HepG2 (cell line): ENCODE measurements around the gene IGF2BP1. TPM values are rescaled to one million over a fixed set of nuclear protein-coding genes. Genes with fewer than 3 reads are reported as not detected.

Experiments
- MYC ChIP-seq: sonication (generic); formaldehyde crosslinking; IDR thresholded peaks from 2 replicates; pipeline ENCODE4 v1.9.0; 2021; ENCODE audit warnings: missing genetic modification reagents, borderline replicate concordance
- NFKBIZ ChIP-seq: IDR thresholded peaks from 2 replicates; pipeline ENCODE4 v1.6.1; 2018; ENCODE audit warnings: missing genetic modification reagents, missing compliant biosample characterization
- REXO4 ChIP-seq: sonication (generic); formaldehyde crosslinking; IDR thresholded peaks from 2 replicates; pipeline ENCODE4 v1.8.0; 2022; ENCODE audit warnings: missing genetic modification reagents, mild to moderate bottlenecking, borderline replicate concordance
- STAG1 ChIP-seq: sonication (generic); formaldehyde crosslinking; IDR thresholded peaks from 2 replicates; pipeline ENCODE4 v1.4.0; 2020; ENCODE audit warnings: missing genetic modification reagents
- XRCC5 ChIP-seq: fragments of 200-400 bp; formaldehyde crosslinking; optimal IDR thresholded peaks from 2 replicates; pipeline ENCODE3; 2017; ENCODE audit warnings: mild to moderate bottlenecking, low read length
- ZNF207 ChIP-seq: fragments of 450-650 bp; IDR thresholded peaks from 2 replicates; pipeline ENCODE4 v1.6.1; 2016; ENCODE audit warnings: antibody characterized with exemption, borderline replicate concordance
- ZNF326 ChIP-seq: sonication (generic); formaldehyde crosslinking; IDR thresholded peaks from 2 replicates; pipeline ENCODE4 v1.4.0; 2020; ENCODE audit warnings: missing genetic modification reagents, borderline replicate concordance
- polyA plus RNA-seq, 8 experiments: library from polyadenylated mRNA; depleted of rRNA in 3 of 8; stranded (reverse) in 7 of 8; unstranded in 1 of 8; fragments of >200 nt; fragmentation: Illumina TruSeq in 4 of 8; extraction: Trizol in 4 of 8; gene quantifications; 2 replicates each; pipeline versions ENCODE4 v1.2.1 to v1.2.3, GENCODE V29; 2011 to 2016; ENCODE audit warnings: low read depth in 4 of 8, missing spikeins in 1 of 8, mixed read lengths in 1 of 8; ENCODE audit not compliant: insufficient read depth in 1 of 8
- total RNA-seq, 5 experiments: library from RNA; depleted of rRNA; stranded (reverse); fragments of >200 nt; fragmentation: Illumina TruSeq; extraction: Trizol; gene quantifications; 2 replicates each; pipeline ENCODE4 v1.2.3, GENCODE V29; 2016; ENCODE audit warnings: low read depth in 1 of 5
- TF ChIP-seq, protein P1 (sequence below): sonication (generic); formaldehyde crosslinking; IDR thresholded peaks from 2 replicates; pipeline ENCODE4 v1.5.1; 2020; ENCODE audit warnings: mild to moderate bottlenecking, missing genetic modification reagents, moderate library complexity
- TF ChIP-seq, protein P2 (sequence below): sonication (generic); formaldehyde crosslinking; IDR thresholded peaks from 2 replicates; pipeline ENCODE4 v1.4.0; 2020; ENCODE audit warnings: missing genetic modification reagents
- TF ChIP-seq, protein P3 (sequence below): sonication (generic); formaldehyde crosslinking; IDR thresholded peaks from 2 replicates; pipeline ENCODE4 v1.4.0; 2020; ENCODE audit warnings: missing genetic modification reagents, borderline replicate concordance
- TF ChIP-seq, protein P4 (sequence below): sonication (generic); formaldehyde crosslinking; IDR thresholded peaks from 2 replicates; pipeline ENCODE4 v1.5.0; 2020; ENCODE audit warnings: missing genetic modification reagents
- TF ChIP-seq, protein P5 (sequence below): sonication (generic); formaldehyde crosslinking; IDR thresholded peaks from 2 replicates; pipeline ENCODE4 v1.5.0; 2020; ENCODE audit warnings: mild to moderate bottlenecking, missing genetic modification reagents
- TF ChIP-seq, protein P6 (sequence below): sonication (generic); formaldehyde crosslinking; IDR thresholded peaks from 2 replicates; pipeline ENCODE4 v1.4.0; 2020; ENCODE audit warnings: mild to moderate bottlenecking, missing genetic modification reagents

The IGF2BP1 gene
- total and polyA plus RNA-seq, 2 of the 13 experiments (the other 11 are each of a cell fraction or from before 2014, with no cell fraction given) = 29.7 to 75.1 TPM

DNA sequence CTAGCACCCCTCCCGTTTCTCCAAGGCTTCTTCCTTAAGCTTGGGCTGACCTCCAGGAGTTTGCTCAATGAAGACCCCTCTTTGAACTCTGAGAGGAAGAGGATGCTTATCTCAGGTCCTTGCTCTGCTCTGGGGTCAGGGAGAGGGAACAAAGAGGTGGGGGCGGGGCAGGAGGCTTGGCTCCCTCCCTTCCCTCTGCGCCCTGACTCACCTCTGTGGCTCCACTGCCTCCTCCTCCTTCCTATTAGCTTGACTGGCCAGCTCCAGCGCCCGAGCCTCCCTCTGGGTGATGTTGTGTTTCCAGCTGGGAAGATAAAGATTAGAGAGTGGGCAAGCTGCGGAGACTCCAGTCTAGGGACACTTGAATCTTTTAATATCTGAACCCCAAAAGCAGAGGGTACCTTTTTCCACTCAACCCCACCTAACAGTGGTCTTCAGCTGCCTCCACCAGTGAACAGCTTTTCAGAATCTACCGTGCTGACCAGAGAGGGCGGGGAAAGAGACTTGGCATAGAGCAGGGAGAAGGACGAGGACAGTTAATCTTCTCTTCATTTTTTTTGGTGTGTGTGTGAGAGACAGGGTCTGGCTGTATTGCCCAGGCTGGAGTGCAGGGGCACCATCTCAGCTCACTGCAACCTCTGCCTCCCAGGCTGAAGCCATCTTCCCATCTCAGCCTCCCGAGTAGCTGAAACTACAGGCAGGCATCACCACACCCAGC, 35.5 kb upstream of the IGF2BP1 start (continued):
- TF ChIP-seq, protein P1, sequence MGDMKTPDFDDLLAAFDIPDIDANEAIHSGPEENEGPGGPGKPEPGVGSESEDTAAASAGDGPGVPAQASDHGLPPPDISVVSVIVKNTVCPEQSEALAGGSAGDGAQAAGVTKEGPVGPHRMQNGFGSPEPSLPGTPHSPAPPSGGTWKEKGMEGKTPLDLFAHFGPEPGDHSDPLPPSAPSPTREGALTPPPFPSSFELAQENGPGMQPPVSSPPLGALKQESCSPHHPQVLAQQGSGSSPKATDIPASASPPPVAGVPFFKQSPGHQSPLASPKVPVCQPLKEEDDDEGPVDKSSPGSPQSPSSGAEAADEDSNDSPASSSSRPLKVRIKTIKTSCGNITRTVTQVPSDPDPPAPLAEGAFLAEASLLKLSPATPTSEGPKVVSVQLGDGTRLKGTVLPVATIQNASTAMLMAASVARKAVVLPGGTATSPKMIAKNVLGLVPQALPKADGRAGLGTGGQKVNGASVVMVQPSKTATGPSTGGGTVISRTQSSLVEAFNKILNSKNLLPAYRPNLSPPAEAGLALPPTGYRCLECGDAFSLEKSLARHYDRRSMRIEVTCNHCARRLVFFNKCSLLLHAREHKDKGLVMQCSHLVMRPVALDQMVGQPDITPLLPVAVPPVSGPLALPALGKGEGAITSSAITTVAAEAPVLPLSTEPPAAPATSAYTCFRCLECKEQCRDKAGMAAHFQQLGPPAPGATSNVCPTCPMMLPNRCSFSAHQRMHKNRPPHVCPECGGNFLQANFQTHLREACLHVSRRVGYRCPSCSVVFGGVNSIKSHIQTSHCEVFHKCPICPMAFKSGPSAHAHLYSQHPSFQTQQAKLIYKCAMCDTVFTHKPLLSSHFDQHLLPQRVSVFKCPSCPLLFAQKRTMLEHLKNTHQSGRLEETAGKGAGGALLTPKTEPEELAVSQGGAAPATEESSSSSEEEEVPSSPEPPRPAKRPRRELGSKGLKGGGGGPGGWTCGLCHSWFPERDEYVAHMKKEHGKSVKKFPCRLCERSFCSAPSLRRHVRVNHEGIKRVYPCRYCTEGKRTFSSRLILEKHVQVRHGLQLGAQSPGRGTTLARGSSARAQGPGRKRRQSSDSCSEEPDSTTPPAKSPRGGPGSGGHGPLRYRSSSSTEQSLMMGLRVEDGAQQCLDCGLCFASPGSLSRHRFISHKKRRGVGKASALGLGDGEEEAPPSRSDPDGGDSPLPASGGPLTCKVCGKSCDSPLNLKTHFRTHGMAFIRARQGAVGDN (CRISPR knock-in tag) = peak; percentile 35; the same call in 1 of the 2 replicates
- TF ChIP-seq, protein P2, sequence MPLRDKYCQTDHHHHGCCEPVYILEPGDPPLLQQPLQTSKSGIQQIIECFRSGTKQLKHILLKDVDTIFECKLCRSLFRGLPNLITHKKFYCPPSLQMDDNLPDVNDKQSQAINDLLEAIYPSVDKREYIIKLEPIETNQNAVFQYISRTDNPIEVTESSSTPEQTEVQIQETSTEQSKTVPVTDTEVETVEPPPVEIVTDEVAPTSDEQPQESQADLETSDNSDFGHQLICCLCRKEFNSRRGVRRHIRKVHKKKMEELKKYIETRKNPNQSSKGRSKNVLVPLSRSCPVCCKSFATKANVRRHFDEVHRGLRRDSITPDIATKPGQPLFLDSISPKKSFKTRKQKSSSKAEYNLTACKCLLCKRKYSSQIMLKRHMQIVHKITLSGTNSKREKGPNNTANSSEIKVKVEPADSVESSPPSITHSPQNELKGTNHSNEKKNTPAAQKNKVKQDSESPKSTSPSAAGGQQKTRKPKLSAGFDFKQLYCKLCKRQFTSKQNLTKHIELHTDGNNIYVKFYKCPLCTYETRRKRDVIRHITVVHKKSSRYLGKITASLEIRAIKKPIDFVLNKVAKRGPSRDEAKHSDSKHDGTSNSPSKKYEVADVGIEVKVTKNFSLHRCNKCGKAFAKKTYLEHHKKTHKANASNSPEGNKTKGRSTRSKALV = no peak
- TF ChIP-seq, protein P3, sequence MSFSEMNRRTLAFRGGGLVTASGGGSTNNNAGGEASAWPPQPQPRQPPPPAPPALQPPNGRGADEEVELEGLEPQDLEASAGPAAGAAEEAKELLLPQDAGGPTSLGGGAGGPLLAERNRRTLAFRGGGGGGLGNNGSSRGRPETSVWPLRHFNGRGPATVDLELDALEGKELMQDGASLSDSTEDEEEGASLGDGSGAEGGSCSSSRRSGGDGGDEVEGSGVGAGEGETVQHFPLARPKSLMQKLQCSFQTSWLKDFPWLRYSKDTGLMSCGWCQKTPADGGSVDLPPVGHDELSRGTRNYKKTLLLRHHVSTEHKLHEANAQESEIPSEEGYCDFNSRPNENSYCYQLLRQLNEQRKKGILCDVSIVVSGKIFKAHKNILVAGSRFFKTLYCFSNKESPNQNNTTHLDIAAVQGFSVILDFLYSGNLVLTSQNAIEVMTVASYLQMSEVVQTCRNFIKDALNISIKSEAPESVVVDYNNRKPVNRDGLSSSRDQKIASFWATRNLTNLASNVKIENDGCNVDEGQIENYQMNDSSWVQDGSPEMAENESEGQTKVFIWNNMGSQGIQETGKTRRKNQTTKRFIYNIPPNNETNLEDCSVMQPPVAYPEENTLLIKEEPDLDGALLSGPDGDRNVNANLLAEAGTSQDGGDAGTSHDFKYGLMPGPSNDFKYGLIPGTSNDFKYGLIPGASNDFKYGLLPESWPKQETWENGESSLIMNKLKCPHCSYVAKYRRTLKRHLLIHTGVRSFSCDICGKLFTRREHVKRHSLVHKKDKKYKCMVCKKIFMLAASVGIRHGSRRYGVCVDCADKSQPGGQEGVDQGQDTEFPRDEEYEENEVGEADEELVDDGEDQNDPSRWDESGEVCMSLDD (CRISPR knock-in tag) = no peak
- TF ChIP-seq STAG1 (CRISPR knock-in tag) (0 out of 2 replicates have a peak, but pooled peaks have one; percentile 12), REXO4 (no peak), XRCC5 (peak; percentile 52), NFKBIZ (CRISPR knock-in tag) (0 out of 2 replicates have a peak, but pooled peaks have one; percentile 20), MYC (peak; percentile 38; the same call in 1 of the 2 replicates), ZNF207 (no peak), ZNF326 (CRISPR knock-in tag) (no peak)
- TF ChIP-seq, protein P4, sequence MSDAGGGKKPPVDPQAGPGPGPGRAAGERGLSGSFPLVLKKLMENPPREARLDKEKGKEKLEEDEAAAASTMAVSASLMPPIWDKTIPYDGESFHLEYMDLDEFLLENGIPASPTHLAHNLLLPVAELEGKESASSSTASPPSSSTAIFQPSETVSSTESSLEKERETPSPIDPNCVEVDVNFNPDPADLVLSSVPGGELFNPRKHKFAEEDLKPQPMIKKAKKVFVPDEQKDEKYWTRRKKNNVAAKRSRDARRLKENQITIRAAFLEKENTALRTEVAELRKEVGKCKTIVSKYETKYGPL (CRISPR knock-in tag) = no peak
- TF ChIP-seq, protein P5, sequence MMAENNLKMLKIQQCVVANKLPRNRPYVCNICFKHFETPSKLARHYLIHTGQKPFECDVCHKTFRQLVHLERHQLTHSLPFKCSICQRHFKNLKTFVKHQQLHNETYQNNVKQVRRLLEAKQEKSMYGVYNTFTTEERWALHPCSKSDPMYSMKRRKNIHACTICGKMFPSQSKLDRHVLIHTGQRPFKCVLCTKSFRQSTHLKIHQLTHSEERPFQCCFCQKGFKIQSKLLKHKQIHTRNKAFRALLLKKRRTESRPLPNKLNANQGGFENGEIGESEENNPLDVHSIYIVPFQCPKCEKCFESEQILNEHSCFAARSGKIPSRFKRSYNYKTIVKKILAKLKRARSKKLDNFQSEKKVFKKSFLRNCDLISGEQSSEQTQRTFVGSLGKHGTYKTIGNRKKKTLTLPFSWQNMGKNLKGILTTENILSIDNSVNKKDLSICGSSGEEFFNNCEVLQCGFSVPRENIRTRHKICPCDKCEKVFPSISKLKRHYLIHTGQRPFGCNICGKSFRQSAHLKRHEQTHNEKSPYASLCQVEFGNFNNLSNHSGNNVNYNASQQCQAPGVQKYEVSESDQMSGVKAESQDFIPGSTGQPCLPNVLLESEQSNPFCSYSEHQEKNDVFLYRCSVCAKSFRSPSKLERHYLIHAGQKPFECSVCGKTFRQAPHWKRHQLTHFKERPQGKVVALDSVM = peak; percentile 50; the same call in 1 of the 2 replicates
- TF ChIP-seq, protein P6, sequence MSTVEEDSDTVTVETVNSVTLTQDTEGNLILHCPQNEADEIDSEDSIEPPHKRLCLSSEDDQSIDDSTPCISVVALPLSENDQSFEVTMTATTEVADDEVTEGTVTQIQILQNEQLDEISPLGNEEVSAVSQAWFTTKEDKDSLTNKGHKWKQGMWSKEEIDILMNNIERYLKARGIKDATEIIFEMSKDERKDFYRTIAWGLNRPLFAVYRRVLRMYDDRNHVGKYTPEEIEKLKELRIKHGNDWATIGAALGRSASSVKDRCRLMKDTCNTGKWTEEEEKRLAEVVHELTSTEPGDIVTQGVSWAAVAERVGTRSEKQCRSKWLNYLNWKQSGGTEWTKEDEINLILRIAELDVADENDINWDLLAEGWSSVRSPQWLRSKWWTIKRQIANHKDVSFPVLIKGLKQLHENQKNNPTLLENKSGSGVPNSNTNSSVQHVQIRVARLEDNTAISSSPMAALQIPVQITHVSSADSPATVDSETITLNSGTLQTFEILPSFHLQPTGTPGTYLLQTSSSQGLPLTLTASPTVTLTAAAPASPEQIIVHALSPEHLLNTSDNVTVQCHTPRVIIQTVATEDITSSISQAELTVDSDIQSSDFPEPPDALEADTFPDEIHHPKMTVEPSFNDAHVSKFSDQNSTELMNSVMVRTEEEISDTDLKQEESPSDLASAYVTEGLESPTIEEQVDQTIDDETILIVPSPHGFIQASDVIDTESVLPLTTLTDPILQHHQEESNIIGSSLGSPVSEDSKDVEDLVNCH (CRISPR knock-in tag) = no peak
